ENCODE measurements around the gene CAMTA1. TPM values are rescaled to one million over a fixed set of nuclear protein-coding genes. Genes with fewer than 3 reads are reported as not detected.

The CAMTA1 gene
- total RNA-seq, 1 donor from 2014 or later = 72.4 TPM

- ATAC-seq (no peak), DNase-seq (ENCODE audit: low spot score) (no peak)
- intact Hi-C loops (cut with DNase I) = no loop called here
Observed at GRCh38 chr1:7485086-7485780, 700.0 kb downstream of the CAMTA1 start.

GRCh38 chr1:7485826-7486225, 700.6 kb downstream of the CAMTA1 start:
- ATAC-seq (no peak), DNase-seq (ENCODE audit: low spot score) (no peak)
- intact Hi-C loops (cut with DNase I) = no loop called here

- intact Hi-C loops (cut with DNase I) = no loop called here
- ATAC-seq = no peak
Observed at GRCh38 chr1:7487766-7488474, 702.7 kb downstream of the CAMTA1 start.

GRCh38 chr1:7488475-7488842, 703.2 kb downstream of the CAMTA1 start:
- ATAC-seq (no peak), DNase-seq (ENCODE audit: low spot score) (no peak)
- intact Hi-C loops (cut with DNase I) = no loop called here

More at GRCh38 chr1:7487766-7488474, 702.7 kb downstream of the CAMTA1 start:
- no peak for DNase-seq (ENCODE audit: low spot score)

- ATAC-seq = no peak
- intact Hi-C loops (cut with DNase I) = no loop called here
- DNase-seq (ENCODE audit: low spot score) = no peak
Observed at GRCh38 chr1:7489586-7489985, 704.3 kb downstream of the CAMTA1 start.

- intact Hi-C loops (cut with DNase I) = no loop called here
- no peak for DNase-seq (ENCODE audit: low spot score)
- no peak for ATAC-seq
Observed at GRCh38 chr1:7490576-7490975, 705.3 kb downstream of the CAMTA1 start.

- DNase-seq (ENCODE audit: low spot score) (no peak), ATAC-seq (peak; percentile 33)
- intact Hi-C loops (cut with DNase I) = no loop called here
Observed at GRCh38 chr1:7491109-7491817, 706.0 kb downstream of the CAMTA1 start.

GRCh38 chr1:7491818-7492173, 706.5 kb downstream of the CAMTA1 start:
- ATAC-seq = no peak
- DNase-seq (ENCODE audit: low spot score) = no peak
- intact Hi-C loops (cut with DNase I) = no loop called here

- no peak for ATAC-seq
- intact Hi-C loops (cut with DNase I) = no loop called here
- DNase-seq (ENCODE audit: low spot score) = no peak
Observed at GRCh38 chr1:7493711-7494454, 708.6 kb downstream of the CAMTA1 start.

- intact Hi-C loops (cut with DNase I) = no loop called here
- DNase-seq (ENCODE audit: low spot score) = peak; percentile 58
- no peak for ATAC-seq
Observed at GRCh38 chr1:7495962-7496361, 710.7 kb downstream of the CAMTA1 start.

GRCh38 chr1:7497107-7497637, 711.9 kb downstream of the CAMTA1 start:
- ATAC-seq (no peak), DNase-seq (ENCODE audit: low spot score) (no peak)
- intact Hi-C loops (cut with DNase I) = no loop called here

GRCh38 chr1:7500381-7501083, 715.3 kb downstream of the CAMTA1 start:
- intact Hi-C loops (cut with DNase I) = no loop called here
- no peak for DNase-seq (ENCODE audit: low spot score)
- ATAC-seq = peak; percentile 54

- DNase-seq (ENCODE audit: low spot score) (peak; percentile 66), ATAC-seq (peak; percentile 93)
- intact Hi-C loops (cut with DNase I) = no loop called here
Observed at GRCh38 chr1:7501084-7501491, 715.8 kb downstream of the CAMTA1 start.

GRCh38 chr1:7501723-7502603, 716.7 kb downstream of the CAMTA1 start:
- intact Hi-C loops (cut with DNase I) = no loop called here
- DNase-seq (ENCODE audit: low spot score) = no peak
- peak; percentile 16 for ATAC-seq

- ATAC-seq = no peak
- DNase-seq (ENCODE audit: low spot score) = no peak
- intact Hi-C loops (cut with DNase I) = no loop called here
Observed at GRCh38 chr1:7503691-7504437, 718.6 kb downstream of the CAMTA1 start.

- ATAC-seq (no peak), DNase-seq (ENCODE audit: low spot score) (no peak)
- intact Hi-C loops (cut with DNase I) = no loop called here
Observed at GRCh38 chr1:7504438-7504720, 719.1 kb downstream of the CAMTA1 start.

- intact Hi-C loops (cut with DNase I) = no loop called here
- DNase-seq (ENCODE audit: low spot score) (no peak), ATAC-seq (no peak)
Observed at GRCh38 chr1:7505094-7505770, 720.0 kb downstream of the CAMTA1 start.

Data from sciatic nerve (tissue), 2 donors.